CD14-positive monocyte (primary cell): ENCODE measurements around the gene OR9G4. TPM values are rescaled to one million over a fixed set of nuclear protein-coding genes. Genes with fewer than 3 reads are reported as not detected.

ENCODE experiments used
- DNase-seq, 3 donors: peaks; one replicate each; pipeline ENCODE4 v3.0.0-alpha.2; 2011 to 2022
- H2AFZ ChIP-seq: 2 replicates; pipeline ENCODE4 v1.6.0; 2012; ENCODE audit warnings: mild to moderate bottlenecking, low read depth, low read length, inconsistent platforms; ENCODE audit not compliant: insufficient read depth, poor library complexity, severe bottlenecking
- H3K27ac ChIP-seq, 2 donors: 1 replicate in 1 of 2; 2 replicates in 1 of 2; pipeline ENCODE4 v1.5.1; 2012 to 2013; ENCODE audit warnings: low read length in 2 of 2, control low read depth in 1 of 2, inconsistent platforms in 1 of 2, low read depth in 1 of 2, mild to moderate bottlenecking in 1 of 2
- H3K27me3 ChIP-seq, 2 donors: one replicate each; pipeline versions ENCODE4 v1.6.0 to v1.6.1; 2011 to 2013; ENCODE audit warnings: low read length in 2 of 2; ENCODE audit not compliant: control insufficient read depth in 2 of 2, insufficient read depth in 2 of 2
- H3K36me3 ChIP-seq, 2 donors: replicated peaks in 1 of 2; 1 replicate in 1 of 2; 2 replicates in 1 of 2; pipeline versions ENCODE4 v1.5.1 to v1.6.1; 2012 to 2013; ENCODE audit warnings: low read length in 2 of 2, control low read depth in 1 of 2, inconsistent platforms in 1 of 2, mild to moderate bottlenecking in 1 of 2; ENCODE audit not compliant: insufficient read depth in 2 of 2, control insufficient read depth in 1 of 2
- H3K4me1 ChIP-seq, 2 donors: 1 replicate in 1 of 2; 2 replicates in 1 of 2; pipeline versions ENCODE4 v1.5.1 to v1.6.1; 2012 to 2013; ENCODE audit warnings: low read length in 2 of 2, control low read depth in 1 of 2, inconsistent platforms in 1 of 2, mild to moderate bottlenecking in 1 of 2, moderate library complexity in 1 of 2; ENCODE audit not compliant: insufficient read depth in 2 of 2, control insufficient read depth in 1 of 2
- H3K4me2 ChIP-seq: replicated peaks from 2 replicates; pipeline ENCODE3; 2012; ENCODE audit warnings: low read length, moderate library complexity, mild to moderate bottlenecking; ENCODE audit not compliant: poor library complexity, severe bottlenecking; ENCODE audit errors: extremely low read depth
- H3K4me3 ChIP-seq, 3 experiments: fragments of 200-600 bp in 1 of 3; sonication (generic) in 1 of 3; replicated peaks in 1 of 3; 1 replicate in 2 of 3; 2 replicates in 1 of 3; pipeline ENCODE4 v1.5.1; 2011 to 2013; ENCODE audit warnings: low read length in 3 of 3, mild to moderate bottlenecking in 3 of 3, control low read depth in 2 of 3, low read depth in 2 of 3, inconsistent platforms in 1 of 3, moderate library complexity in 1 of 3
- H3K79me2 ChIP-seq: 2 replicates; pipeline ENCODE4 v1.6.0; 2012; ENCODE audit warnings: mild to moderate bottlenecking, control low read depth, inconsistent platforms, low read length, moderate library complexity; ENCODE audit not compliant: insufficient read depth
- H3K9ac ChIP-seq: 2 replicates; pipeline ENCODE4 v1.6.0; 2017; ENCODE audit warnings: low read length, mild to moderate bottlenecking; ENCODE audit not compliant: insufficient read depth, poor library complexity, severe bottlenecking
- H3K9me3 ChIP-seq, 2 donors: replicated peaks in 1 of 2; 1 replicate in 1 of 2; 2 replicates in 1 of 2; pipeline versions ENCODE4 v1.5.1 to v1.6.1; 2012 to 2013; ENCODE audit warnings: low read length in 2 of 2, control low read depth in 1 of 2; ENCODE audit not compliant: control insufficient read depth in 1 of 2, insufficient read depth in 1 of 2
- H4K20me1 ChIP-seq: 2 replicates; pipeline ENCODE4 v1.6.0; 2012; ENCODE audit warnings: mild to moderate bottlenecking, low read length, control low read depth, moderate library complexity; ENCODE audit not compliant: insufficient read depth
- H3K27ac Mint-ChIP-seq, 7 donors: one replicate each; pipeline ENCODE4 v1.8.0; 2020; ENCODE audit warnings: mild to moderate bottlenecking in 7 of 7, mixed read lengths in 7 of 7, moderate library complexity in 6 of 7, inconsistent platforms in 2 of 7
- H3K27me3 Mint-ChIP-seq, 3 donors: one replicate each; pipeline ENCODE4 v1.8.0; 2021 to 2022; ENCODE audit warnings: low read depth in 3 of 3, mild to moderate bottlenecking in 3 of 3, mixed read lengths in 3 of 3, moderate library complexity in 3 of 3, inconsistent platforms in 1 of 3
- H3K36me3 Mint-ChIP-seq, 2 donors: one replicate each; pipeline ENCODE4 v1.8.0; 2020; ENCODE audit warnings: mixed read lengths in 2 of 2, inconsistent platforms in 1 of 2, mild to moderate bottlenecking in 1 of 2
- H3K4me1 Mint-ChIP-seq: one replicate; pipeline ENCODE4 v1.8.0; 2020; ENCODE audit warnings: mild to moderate bottlenecking, mixed read lengths
- H3K4me3 Mint-ChIP-seq, 2 donors: one replicate each; pipeline ENCODE4 v1.8.0; 2020; ENCODE audit warnings: mild to moderate bottlenecking in 2 of 2, mixed read lengths in 2 of 2, moderate library complexity in 1 of 2
- H3K9me3 Mint-ChIP-seq, 7 donors: one replicate each; pipeline ENCODE4 v1.8.0; 2020 to 2022; ENCODE audit warnings: mixed read lengths in 7 of 7, mild to moderate bottlenecking in 6 of 7, moderate library complexity in 6 of 7, inconsistent platforms in 2 of 7
- WGBS: methylation state at CpG from one replicate; pipeline ENCODE4 v1.1.5; 2013; ENCODE audit warnings: missing lambda C conversion rate; ENCODE audit not compliant: insufficient coverage; 5-methylcytosine and 5-hydroxymethylcytosine counted together
- intact Hi-C, 2 donors: fragments of 100-400 bp; cut with micrococcal nuclease; formaldehyde crosslinking; loops; one replicate each; pipeline versions ENCODE4 v1.15.0 to v1.15.1; 2023
- polyA plus RNA-seq, 3 donors: library from polyadenylated mRNA; depleted of rRNA in 1 of 3; unstranded in 2 of 3; stranded (reverse) in 1 of 3; fragments of 300-500 nt in 2 of 3; fragments of >200 nt in 1 of 3; fragmentation: Illumina TruSeq in 2 of 3; gene quantifications; 1 replicate in 2 of 3; 2 replicates in 1 of 3; pipeline ENCODE4 v1.2.3, GENCODE V29; 2012 to 2021
- TF ChIP-seq, protein P1 (sequence below): fragments of 200-600 bp; IDR thresholded peaks from one replicate; pipeline ENCODE4 v1.8.0; 2022; ENCODE audit warnings: antibody characterized with exemption, mild to moderate bottlenecking

The OR9G4 gene
- polyA plus RNA-seq, 3 donors = not detected

DNA sequence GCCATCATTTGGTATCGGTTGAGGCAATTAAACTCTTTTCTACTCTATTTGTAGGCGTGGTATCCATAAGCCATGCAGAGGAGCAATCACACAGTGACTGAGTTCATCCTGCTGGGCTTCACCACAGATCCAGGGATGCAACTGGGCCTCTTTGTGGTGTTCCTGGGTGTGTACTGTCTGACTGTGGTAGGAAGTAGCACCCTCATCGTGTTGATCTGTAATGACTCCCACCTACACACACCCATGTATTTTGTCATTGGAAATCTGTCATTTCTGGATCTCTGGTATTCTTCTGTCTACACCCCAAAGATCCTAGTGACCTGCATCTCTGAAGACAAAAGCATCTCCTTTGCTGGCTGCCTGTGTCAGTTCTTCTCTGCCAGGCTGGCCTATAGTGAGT lies 8.4 kb downstream of the OR9G4 start:
- no peak overlapping the region for H3K9ac ChIP-seq
- no CpG with 5 or more reads among the region's 3 CpGs for WGBS
- H3K27ac ChIP-seq = no peak overlapping the region
- no peak overlapping the region for H3K4me3 ChIP-seq
- DNase-seq = no peak
- Mint-ChIP-seq H3K4me3 (no peak overlapping the region), H3K27ac (peak overlapping the region in 1 of 7 donors; percentile 38), H3K36me3 (no peaks in the 10 kb centered on the region), H3K27me3 (peaks cover 0 to 2% (median 1%) of the 10 kb centered on the region in 3 donors), H3K9me3 (peaks cover 0 to 5% (median 0%) of the 10 kb centered on the region in 7 donors), H3K4me1 (no peaks in the 10 kb centered on the region)
- no peaks in the 10 kb centered on the region for H3K79me2 ChIP-seq
- no peak overlapping the region for H2AFZ ChIP-seq
- peaks cover 7 to 11% of the 10 kb centered on the region in 2 donors for H3K9me3 ChIP-seq
- no peak overlapping the region for H3K4me2 ChIP-seq
- H3K4me1 ChIP-seq = no peaks in the 10 kb centered on the region
- H3K36me3 ChIP-seq = no peaks in the 10 kb centered on the region
- TF ChIP-seq, protein P1, sequence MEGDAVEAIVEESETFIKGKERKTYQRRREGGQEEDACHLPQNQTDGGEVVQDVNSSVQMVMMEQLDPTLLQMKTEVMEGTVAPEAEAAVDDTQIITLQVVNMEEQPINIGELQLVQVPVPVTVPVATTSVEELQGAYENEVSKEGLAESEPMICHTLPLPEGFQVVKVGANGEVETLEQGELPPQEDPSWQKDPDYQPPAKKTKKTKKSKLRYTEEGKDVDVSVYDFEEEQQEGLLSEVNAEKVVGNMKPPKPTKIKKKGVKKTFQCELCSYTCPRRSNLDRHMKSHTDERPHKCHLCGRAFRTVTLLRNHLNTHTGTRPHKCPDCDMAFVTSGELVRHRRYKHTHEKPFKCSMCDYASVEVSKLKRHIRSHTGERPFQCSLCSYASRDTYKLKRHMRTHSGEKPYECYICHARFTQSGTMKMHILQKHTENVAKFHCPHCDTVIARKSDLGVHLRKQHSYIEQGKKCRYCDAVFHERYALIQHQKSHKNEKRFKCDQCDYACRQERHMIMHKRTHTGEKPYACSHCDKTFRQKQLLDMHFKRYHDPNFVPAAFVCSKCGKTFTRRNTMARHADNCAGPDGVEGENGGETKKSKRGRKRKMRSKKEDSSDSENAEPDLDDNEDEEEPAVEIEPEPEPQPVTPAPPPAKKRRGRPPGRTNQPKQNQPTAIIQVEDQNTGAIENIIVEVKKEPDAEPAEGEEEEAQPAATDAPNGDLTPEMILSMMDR = no peak
- intact Hi-C loops = no loop called here
- H4K20me1 ChIP-seq = no peaks in the 10 kb centered on the region
- H3K27me3 ChIP-seq = no peaks in the 10 kb centered on the region

DNA sequence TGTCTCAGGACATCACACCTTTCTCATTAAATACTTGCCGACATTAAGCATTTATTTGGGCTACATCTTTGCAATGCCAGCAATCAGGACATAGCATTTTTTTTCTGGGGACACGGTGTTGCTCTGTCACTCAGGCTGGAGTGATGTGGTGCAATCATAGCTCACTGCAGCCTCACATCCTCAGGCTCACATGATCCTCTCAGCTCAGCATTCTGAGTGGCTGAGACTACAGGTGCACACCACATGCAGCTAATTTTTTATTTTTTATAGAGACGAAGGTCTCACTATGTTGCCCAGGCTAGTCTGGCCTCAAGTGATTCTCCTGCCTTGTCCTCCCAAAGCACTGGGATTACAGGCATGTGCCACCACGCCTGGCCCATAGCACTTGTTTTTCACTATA lies 28.0 kb downstream of the OR9G4 start:
- no peaks in the 10 kb centered on the region for H3K4me1 Mint-ChIP-seq

More for the DNA sequence above, 28.0 kb downstream of the OR9G4 start:
- Mint-ChIP-seq H3K36me3 (no peaks in the 10 kb centered on the region), H3K9me3 (peaks cover 0 to 6% (median 3%) of the 10 kb centered on the region in 7 donors), H3K27me3 (peaks cover 0 to 3% (median 0%) of the 10 kb centered on the region in 3 donors), H3K4me3 (no peak overlapping the region), H3K27ac (no peak overlapping the region)
- H3K4me3 ChIP-seq = no peak overlapping the region
- TF ChIP-seq, protein P1 = no peak
- 88% methylated on average over 3 of the region's 4 CpGs for WGBS
- H3K4me1 ChIP-seq = no peaks in the 10 kb centered on the region
- H2AFZ ChIP-seq = no peak overlapping the region
- H3K27ac ChIP-seq = no peak overlapping the region
- no peaks in the 10 kb centered on the region for H3K79me2 ChIP-seq
- no peaks in the 10 kb centered on the region for H3K36me3 ChIP-seq
- no peak overlapping the region for H3K4me2 ChIP-seq
- DNase-seq = no peak
- no peaks in the 10 kb centered on the region for H4K20me1 ChIP-seq
- intact Hi-C loops = no loop called here
- no peak overlapping the region for H3K9ac ChIP-seq
- no peaks in the 10 kb centered on the region for H3K9me3 ChIP-seq
- no peaks in the 10 kb centered on the region for H3K27me3 ChIP-seq
